GM12864 (cell line): Measurements from ENCODE around the gene SYT13.

ENCODE experiments used
- DNase-seq: peaks from one replicate; pipeline ENCODE4 v3.0.0-alpha.2; 2011; ENCODE audit warnings: low read depth
- H3K4me3 ChIP-seq: 2 replicates; pipeline ENCODE4 v1.5.1; 2011; ENCODE audit warnings: mild to moderate bottlenecking, low read depth, low read length, control low read depth
- TF ChIP-seq, protein P1 (sequence below): IDR thresholded peaks from 2 replicates; pipeline ENCODE4 v1.5.1; 2011; ENCODE audit warnings: low read depth, mild to moderate bottlenecking, moderate library complexity, low read length, control low read depth, inconsistent platforms; ENCODE audit errors: missing control alignments

SYT13 gene

DNA sequence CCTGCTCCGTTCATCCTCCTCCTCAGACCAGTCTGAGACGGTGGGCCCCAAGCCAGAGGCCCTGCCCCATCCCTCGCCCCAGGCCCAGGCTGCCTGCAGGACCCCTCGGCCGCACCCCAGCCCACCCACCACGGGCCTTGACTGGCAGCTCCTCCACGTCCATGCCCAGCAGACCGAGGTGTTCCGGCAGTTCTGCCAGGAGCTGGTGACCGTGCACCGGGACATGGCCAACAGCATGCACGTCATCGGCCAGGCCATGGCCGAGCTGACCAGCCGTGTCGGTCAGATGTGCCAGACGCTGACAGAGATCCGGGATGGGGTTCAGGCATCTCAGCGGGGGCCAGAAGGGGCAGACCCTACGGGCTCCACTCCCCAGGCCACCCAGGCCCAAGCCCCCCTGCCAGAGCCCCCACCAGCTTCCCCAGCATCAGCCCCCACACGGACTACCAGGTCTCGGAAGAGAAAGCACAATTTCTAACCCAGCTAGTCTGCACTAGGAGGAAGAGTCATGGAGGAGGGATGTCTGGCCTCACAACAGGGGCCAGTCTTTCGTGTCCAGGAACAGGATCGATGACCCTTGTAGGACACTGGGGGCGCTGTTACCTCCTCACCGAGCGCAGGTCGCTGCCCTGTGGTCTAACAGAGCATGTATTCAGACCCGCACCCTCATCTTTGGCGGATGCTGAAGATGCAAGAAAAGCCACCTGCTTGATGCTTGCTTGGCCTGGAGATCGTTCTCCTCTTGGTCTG lies 73.4 kb downstream of the SYT13 start:
- H3K4me3 ChIP-seq, result no peak overlapping the region
- no peak for DNase-seq
- TF ChIP-seq, protein P1, sequence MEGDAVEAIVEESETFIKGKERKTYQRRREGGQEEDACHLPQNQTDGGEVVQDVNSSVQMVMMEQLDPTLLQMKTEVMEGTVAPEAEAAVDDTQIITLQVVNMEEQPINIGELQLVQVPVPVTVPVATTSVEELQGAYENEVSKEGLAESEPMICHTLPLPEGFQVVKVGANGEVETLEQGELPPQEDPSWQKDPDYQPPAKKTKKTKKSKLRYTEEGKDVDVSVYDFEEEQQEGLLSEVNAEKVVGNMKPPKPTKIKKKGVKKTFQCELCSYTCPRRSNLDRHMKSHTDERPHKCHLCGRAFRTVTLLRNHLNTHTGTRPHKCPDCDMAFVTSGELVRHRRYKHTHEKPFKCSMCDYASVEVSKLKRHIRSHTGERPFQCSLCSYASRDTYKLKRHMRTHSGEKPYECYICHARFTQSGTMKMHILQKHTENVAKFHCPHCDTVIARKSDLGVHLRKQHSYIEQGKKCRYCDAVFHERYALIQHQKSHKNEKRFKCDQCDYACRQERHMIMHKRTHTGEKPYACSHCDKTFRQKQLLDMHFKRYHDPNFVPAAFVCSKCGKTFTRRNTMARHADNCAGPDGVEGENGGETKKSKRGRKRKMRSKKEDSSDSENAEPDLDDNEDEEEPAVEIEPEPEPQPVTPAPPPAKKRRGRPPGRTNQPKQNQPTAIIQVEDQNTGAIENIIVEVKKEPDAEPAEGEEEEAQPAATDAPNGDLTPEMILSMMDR, result peak; percentile 18

- no peak for DNase-seq
- H3K4me3 ChIP-seq, result no peak overlapping the region
- TF ChIP-seq, protein P1, result no peak
Observed at GRCh38 chr11:45211732-45212131, 74.4 kb downstream of the SYT13 start.

DNA sequence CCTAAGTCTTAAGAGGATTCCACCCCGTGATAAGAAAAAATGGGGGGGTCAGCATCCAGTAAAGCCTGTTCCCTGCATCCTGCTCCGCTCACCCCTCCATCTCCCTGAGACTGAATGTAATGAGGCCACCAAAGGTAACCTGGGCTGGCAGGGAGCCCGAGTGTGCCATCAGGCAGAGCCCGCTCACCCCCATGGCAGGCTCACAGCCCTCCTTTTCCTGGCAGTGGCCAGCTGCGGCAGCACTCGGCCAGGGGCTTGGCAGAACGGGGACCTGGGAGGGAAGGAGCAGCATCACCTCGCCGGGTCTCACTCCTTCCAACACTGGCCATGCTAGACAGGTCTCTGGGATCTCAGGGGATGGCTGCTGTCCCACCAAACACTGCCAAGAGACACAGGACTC lies 75.3 kb downstream of the SYT13 start:
- DNase-seq, result no peak
- H3K4me3 ChIP-seq, result no peak overlapping the region
- TF ChIP-seq, protein P1, result no peak

DNA sequence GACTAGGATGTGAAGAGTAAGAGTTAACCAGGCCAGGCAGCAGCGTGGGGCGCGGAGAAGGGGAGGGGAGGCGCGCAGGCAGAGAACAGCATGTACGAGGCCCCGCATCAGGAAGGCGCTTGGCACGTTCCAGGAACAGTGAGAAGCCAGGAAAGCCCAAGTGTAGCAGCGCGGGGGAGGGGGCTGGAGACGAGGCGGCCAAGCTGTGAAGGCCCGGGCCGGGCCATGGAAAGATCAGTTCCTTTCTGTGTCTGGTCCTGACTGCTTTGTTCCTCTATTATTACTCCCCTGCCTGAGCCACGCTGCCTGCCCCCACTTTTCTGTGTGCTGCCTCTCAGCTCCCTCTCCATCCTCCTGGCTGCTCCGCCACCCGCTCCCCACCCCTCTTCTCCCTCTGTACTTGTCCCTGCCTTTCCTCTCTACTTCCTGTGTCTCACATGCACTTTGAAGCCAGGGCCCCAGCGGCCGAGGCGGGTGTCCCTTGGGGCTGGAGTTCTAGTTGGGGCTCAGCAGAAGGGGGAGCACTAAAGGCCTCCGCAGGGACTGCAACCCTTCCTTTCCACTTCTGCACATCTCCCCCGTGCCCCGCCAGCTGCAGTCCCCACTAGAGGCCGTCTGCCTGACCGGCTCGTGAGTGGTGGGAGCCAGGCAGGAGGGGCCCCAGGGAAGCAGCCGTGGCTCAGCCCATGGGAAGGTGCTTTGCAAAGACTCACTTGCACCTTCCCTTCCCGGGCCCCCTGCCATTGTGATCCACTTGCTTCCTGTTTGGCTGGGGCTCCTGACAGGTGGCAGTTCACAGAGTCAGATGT lies 76.0 kb downstream of the SYT13 start:
- DNase-seq, result no peak

DNA sequence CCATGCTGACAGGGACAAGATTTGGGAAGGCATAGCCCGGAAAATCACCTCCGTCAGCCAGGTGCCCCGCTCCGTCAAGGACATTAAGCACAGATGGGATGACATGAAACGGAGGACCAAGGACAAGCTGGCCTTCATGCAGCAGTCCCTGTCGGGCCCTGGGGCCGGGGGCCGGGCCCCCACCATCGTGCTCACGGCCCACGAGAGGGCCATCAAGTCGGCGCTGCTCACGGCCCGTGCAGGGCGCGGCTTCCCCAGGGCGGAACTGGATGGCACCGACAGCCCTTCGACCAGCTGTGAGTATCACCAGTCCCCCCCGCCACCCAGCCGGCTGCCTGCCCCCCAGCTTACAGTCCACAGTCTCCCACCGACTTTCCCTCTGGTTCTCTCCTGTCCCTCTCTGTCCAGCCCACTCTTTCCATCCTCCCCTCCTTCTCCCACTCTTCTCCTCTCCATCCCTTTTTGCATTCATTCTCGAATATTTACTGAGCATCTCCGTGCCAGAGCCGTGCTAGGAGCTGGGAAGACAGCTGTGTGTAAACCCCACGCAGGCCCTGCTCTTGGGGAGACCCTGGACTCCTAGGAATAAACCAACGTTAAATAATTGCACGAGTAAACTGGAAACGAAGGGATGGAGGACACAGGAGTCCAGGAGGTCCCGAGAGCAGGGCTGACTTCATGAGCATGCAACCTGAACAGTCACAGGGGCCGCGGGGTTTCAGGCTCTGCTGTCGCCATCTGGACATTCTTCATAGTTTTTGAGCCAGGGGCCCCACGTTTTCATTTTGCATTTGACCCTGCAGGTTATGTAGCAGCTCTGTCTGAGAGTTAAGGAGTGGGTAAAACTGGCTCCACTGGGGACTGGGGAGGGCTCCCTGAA lies 76.9 kb downstream of the SYT13 start:
- TF ChIP-seq, protein P1, result no peak
- no peak for DNase-seq
- H3K4me3 ChIP-seq, result no peak overlapping the region

More for the DNA sequence above, 76.0 kb downstream of the SYT13 start:
- TF ChIP-seq, protein P1, result no peak
- no peak overlapping the region for H3K4me3 ChIP-seq

DNA sequence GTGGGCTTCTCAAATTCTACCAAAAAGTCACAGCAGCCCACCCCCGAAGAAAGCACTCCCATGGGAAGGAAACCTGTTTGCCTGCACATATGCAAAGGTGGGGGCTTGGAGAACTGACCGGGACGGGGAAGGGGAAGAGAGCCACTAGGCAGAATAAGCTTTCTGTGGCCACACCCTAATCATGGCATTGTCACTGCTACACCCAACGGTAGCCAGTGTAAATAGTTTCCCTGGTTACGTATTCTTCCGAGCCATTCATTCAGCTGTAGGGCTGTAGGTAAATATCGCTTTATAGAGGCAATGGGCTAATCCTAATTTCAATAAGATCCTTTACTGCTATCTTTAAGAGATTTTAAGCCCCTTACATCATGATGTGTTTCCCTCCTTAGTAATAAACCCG lies 78.0 kb downstream of the SYT13 start:
- TF ChIP-seq, protein P1, result no peak
- no peak for DNase-seq
- no peak overlapping the region for H3K4me3 ChIP-seq
